Amygdala (tissue), 56 donors: ENCODE measurements around the gene EFHC2.
"Not testable (repeated sequence)": the region's sequence is repeated elsewhere in the genome, so short reads cannot be mapped to it uniquely, and the experiment has no call there.

Experiments used
- DNase-seq, 56 donors: peaks; one replicate each; lab custom pipeline; 2025; lab: John Stamatoyannopoulos, UW

EFHC2 gene

GRCh38 chrX:44239036-44239435 is 104.4 kb downstream of the EFHC2 start:
- DNase-seq, result no peak

- DNase-seq, result no peak
These were observed 107.9 kb downstream of the EFHC2 start for GRCh38 chrX:44235534-44235933.

GRCh38 chrX:44234541-44234940 is 108.9 kb downstream of the EFHC2 start:
- no peak for DNase-seq

GRCh38 chrX:44234116-44234515 is 109.4 kb downstream of the EFHC2 start:
- no peak for DNase-seq

DNA sequence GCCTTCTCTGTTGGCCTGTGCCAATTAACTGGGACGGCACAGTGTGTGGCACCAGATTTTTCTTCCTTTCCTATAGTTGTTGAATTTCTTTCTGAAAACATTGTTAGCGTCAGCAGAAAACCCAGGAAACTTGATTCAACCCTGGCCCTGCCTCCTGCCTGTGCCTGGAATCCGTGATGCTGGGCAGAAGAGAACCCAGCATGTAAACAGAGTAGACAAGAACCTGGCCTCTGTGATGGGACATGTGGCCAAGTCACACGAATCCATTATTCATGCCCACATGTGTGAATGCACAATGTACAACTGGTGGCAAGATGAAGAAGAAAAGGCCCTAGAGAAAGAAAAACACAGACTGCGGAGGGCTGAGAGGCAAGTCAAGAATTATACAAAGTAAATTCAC is 111.4 kb downstream of the EFHC2 start:
- DNase-seq, result peak in 2 of 56 donors; percentile 0 to 1

- DNase-seq, result peak in 9 of 56 donors; percentile 0 to 14 (median 5)
These were observed 114.9 kb downstream of the EFHC2 start for GRCh38 chrX:44228621-44229020.

GRCh38 chrX:44227991-44228390 is 115.5 kb downstream of the EFHC2 start:
- DNase-seq, result no peak

GRCh38 chrX:44225667-44226066 is 117.8 kb downstream of the EFHC2 start:
- no peak for DNase-seq

DNA sequence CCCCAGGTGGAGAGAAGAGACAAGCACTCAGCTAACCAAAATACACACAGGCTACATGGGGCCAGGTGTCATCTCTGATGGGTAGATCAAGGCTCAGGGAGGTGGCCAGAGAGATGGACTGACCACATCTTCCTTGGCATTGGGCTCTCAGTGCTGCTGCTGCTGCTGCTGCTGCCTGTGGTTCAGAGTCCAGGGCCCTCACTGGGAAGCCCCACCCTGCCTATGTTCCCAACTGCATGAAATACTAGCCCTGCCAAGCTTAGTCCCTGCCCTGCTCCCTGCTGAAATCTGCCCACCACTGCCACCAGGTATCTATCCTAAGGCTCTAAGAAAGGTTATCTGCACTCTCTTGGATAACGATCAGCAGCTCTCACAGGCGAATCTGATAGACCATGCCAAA is 118.7 kb downstream of the EFHC2 start:
- no peak for DNase-seq

DNA sequence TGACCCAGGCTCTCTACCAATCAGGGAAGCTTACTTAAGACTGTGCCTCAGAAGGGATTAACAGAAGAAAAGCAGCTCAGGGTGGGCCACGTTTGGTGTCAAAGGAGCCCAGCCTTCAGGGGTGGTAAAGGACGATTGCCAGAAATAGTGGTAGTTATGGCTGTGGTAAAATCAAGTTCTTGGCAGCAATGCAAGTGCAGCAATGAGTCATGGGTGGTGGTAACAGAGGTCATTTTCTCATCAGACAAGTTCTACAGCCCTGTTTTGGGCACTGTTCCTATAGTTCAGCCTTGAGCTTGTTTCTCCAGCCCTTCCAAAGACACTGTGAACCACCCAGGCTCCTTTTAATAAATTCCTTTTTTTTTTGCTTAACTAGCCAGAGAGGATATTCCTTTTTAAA is 120.3 kb downstream of the EFHC2 start:
- no peak for DNase-seq

GRCh38 chrX:44218465-44218864 is 125.0 kb downstream of the EFHC2 start:
- DNase-seq, result no peak

- DNase-seq, result no peak
These were observed 127.3 kb downstream of the EFHC2 start for GRCh38 chrX:44216171-44216570.

- DNase-seq, result no peak
These were observed 139.7 kb downstream of the EFHC2 start for GRCh38 chrX:44203791-44204190.

DNA sequence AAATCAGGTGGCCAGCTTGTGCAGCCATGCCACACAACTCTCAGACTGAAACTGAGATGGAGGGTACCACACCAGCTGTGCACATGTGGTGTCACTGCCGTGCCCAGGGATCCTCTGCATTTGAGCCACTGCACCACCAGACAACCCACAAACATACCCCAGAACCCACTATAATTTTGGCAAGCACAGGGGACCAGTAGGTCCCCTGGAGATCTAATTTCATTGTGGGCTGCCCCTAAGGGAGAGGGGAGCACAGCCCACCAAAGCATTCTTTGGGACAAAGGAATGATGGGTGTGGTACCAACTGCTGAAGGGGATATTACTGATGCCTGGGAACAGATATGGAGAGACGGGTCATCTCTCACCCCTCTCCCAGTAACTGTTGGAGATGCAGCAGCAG is 140.9 kb downstream of the EFHC2 start:
- DNase-seq, result no peak

GRCh38 chrX:44189116-44189515 is 154.4 kb downstream of the EFHC2 start:
- DNase-seq, result no peak

GRCh38 chrX:44187915-44188314 is 155.6 kb downstream of the EFHC2 start:
- not testable (repeated sequence) for DNase-seq

DNA sequence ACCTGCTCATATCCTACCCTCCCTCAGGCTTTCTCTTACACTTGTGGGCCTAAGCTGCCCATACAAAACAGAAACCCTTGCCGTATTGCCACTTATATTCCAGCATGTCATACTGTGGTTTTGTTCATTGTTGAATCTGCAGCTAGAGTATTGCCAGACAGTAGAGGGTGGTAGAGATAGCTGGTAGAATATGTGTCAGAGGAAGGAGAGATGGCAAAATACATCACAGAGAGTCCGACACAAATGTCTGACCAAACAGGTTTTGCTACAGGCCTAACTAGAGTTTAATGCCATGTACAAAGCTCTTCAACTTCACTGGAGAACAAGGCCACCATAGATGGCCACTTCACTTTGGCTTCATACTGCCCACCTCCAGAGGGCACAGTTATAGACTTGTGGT is 160.1 kb downstream of the EFHC2 start:
- peak in 1 of 56 donors; percentile 6 for DNase-seq

DNA sequence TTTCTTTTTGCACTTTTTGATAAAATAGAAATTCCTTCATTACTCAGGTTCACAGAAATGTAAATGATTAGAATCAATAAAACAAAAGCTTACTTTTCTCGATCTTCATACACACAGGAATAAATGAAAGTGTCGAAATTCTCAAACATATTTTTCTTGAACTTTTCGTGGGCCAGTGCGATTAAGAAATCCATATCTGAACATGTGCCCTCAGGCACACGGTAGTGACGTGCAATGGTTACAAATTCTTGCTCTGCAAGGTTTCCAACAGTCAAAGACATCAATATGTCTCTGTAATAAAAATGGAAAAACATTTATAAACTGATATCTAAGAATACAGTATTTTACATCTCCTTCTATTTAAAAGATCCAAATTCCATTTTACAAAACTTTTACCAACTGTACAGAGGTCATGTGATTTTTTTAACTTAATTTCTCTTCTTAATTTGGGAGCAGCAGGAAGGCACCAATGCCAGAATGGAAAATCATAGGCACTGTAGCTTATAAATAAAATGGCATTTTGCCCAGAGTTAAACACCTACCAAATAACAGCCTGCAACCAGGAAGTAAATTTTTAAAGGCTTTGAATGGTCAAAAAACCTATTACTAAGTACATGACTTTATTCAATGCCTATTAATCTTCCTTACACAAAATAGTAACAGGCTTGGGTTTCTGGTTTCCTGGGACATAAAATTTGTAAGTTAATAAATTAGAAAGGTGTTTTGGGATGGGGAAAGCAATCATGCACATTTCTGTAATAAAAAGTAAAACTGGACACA is 165.0 kb downstream of the EFHC2 start:
- no peak for DNase-seq

- no peak for DNase-seq
These were observed 168.0 kb downstream of the EFHC2 start for GRCh38 chrX:44175455-44175854.

GRCh38 chrX:44174061-44174460 is 169.4 kb downstream of the EFHC2 start:
- no peak for DNase-seq

DNA sequence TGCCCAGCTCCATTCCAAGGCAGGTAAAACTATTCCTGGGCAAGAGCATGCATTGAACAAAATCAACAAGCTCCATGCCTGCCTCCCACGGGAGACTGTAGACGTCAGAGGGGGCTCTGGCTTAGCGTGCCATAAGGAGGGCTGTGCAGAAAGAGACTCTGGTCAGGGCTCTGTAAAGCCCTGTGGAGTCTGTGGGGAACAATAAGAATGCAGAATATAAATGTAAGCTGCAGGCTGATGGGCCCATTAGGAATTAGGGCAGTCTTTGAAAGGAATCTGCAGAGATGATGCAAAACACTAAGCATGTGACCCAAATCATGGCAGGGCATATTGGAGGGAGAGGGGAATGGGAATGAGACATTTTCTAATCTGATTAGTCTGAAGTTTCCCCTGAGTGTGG is 170.3 kb downstream of the EFHC2 start:
- DNase-seq, result no peak

DNA sequence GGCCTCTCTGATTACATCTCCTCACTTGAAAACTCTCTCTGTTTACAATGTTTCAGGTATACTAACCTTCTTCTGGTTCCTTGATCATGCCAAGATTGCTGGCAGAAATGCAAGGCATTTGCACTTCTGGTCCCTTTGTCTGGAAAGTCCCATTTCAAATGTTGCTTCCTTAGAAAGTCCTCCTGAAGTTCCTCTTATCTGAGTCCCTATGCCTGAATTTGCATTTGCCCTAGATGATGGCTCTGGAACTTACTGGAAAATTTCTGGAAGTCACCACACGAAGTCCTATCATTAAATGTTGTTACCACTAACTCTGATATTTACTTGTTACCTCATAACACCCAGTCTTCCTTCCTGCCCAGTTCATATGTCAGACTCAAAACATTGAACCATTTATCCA is 176.4 kb downstream of the EFHC2 start:
- DNase-seq, result no peak

DNA sequence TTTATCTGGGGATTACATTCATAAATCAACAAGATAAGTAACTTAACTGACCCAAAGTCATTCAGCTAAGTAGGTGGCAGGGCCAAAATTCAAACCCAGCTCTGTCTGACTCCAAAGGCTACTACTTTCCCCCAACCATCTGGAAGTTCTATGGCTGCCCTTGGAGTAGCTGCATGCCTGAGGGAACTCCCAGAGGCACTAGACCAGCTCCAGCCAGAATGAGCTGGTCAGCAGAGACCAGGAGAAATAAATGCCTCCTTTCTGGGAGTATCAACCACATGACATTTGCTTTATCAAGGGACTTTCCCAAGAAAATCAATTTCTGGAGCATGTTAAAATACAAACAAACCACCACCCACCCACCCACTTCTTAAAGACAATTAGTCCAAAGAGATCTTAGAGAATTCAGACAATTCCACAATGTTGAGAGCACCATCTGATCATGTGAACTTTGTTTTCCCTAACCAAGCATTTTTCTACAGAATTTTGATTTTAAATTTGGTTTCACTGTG is 180.5 kb downstream of the EFHC2 start:
- DNase-seq, result no peak
